Astrocyte (in vitro differentiated cells and primary cell): Measurements from ENCODE around the gene ABCG8. TPM values are rescaled to one million over a fixed set of nuclear protein-coding genes. Genes with fewer than 3 reads are reported as not detected.

Experiments used
- DNase-seq: peaks from one replicate; pipeline ENCODE4 v3.0.0-alpha.2; 2010; ENCODE audit warnings: low read depth
- FAIRE-seq: peaks from 2 replicates; lab custom pipeline; 2011; peaks lifted over from hg19 to GRCh38; lab: Jason Lieb, UNC
- H2AFZ ChIP-seq: 2 replicates; pipeline ENCODE4 v1.6.0; 2012; ENCODE audit warnings: low read depth, low read length, inconsistent platforms
- H3K27ac ChIP-seq: 2 replicates; pipeline ENCODE4 v1.5.1; 2011; ENCODE audit warnings: low read depth, low read length, inconsistent platforms
- H3K27me3 ChIP-seq: 2 replicates; pipeline ENCODE4 v1.6.0; 2011; ENCODE audit warnings: low read length, inconsistent platforms; ENCODE audit not compliant: insufficient read depth
- H3K36me3 ChIP-seq: 2 replicates; pipeline ENCODE4 v1.5.1; 2011; ENCODE audit warnings: low read length, inconsistent platforms; ENCODE audit not compliant: insufficient read depth
- H3K4me1 ChIP-seq: 2 replicates; pipeline ENCODE4 v1.5.1; 2011; ENCODE audit warnings: low read length, inconsistent platforms; ENCODE audit not compliant: insufficient read depth
- H3K4me2 ChIP-seq: 2 replicates; pipeline ENCODE4 v1.6.0; 2012; ENCODE audit warnings: low read length, inconsistent platforms
- H3K4me3 ChIP-seq: 2 replicates; pipeline ENCODE4 v1.5.1; 2011; ENCODE audit warnings: low read depth, mild to moderate bottlenecking, low read length, inconsistent platforms; ENCODE audit not compliant: insufficient read depth
- H3K79me2 ChIP-seq: 2 replicates; pipeline ENCODE4 v1.6.0; 2012; ENCODE audit warnings: mild to moderate bottlenecking, low read length, inconsistent platforms; ENCODE audit not compliant: insufficient read depth
- H3K9ac ChIP-seq: 2 replicates; pipeline ENCODE4 v1.6.0; 2012; ENCODE audit warnings: mild to moderate bottlenecking, low read length, inconsistent platforms
- H3K9me3 ChIP-seq: 2 replicates; pipeline ENCODE4 v1.5.1; 2012; ENCODE audit warnings: low read depth, mild to moderate bottlenecking, low read length, inconsistent platforms; ENCODE audit not compliant: insufficient read depth
- H4K20me1 ChIP-seq: 2 replicates; pipeline ENCODE4 v1.6.0; 2012; ENCODE audit warnings: low read length, inconsistent platforms; ENCODE audit not compliant: insufficient read depth
- H3K27ac Mint-ChIP-seq: one replicate; pipeline ENCODE4 v1.8.0; 2021; ENCODE audit warnings: mild to moderate bottlenecking, mixed read lengths; ENCODE audit not compliant: unreplicated experiment
- H3K27me3 Mint-ChIP-seq: one replicate; pipeline ENCODE4 v1.8.0; 2021; ENCODE audit warnings: low read depth, mixed read lengths; ENCODE audit not compliant: unreplicated experiment
- H3K36me3 Mint-ChIP-seq: one replicate; pipeline ENCODE4 v1.8.0; 2021; ENCODE audit warnings: low read depth, mixed read lengths; ENCODE audit not compliant: unreplicated experiment
- H3K4me1 Mint-ChIP-seq: one replicate; pipeline ENCODE4 v1.8.0; 2021; ENCODE audit warnings: low read depth, mixed read lengths; ENCODE audit not compliant: unreplicated experiment
- H3K4me3 Mint-ChIP-seq: one replicate; pipeline ENCODE4 v1.8.0; 2021; ENCODE audit warnings: mild to moderate bottlenecking, moderate library complexity, mixed read lengths; ENCODE audit not compliant: unreplicated experiment
- H3K9me3 Mint-ChIP-seq: one replicate; pipeline ENCODE4 v1.8.0; 2021; ENCODE audit warnings: mild to moderate bottlenecking, mixed read lengths; ENCODE audit not compliant: unreplicated experiment
- CTCF ChIP-seq: IDR thresholded peaks from 2 replicates; pipeline ENCODE4 v1.5.1; 2011; ENCODE audit warnings: low read depth, mild to moderate bottlenecking, inconsistent platforms, low read length, moderate library complexity; ENCODE audit not compliant: insufficient read depth
- EZH2 ChIP-seq: IDR thresholded peaks from 2 replicates; pipeline ENCODE4 v1.6.1; 2012; ENCODE audit warnings: mild to moderate bottlenecking, low read length, inconsistent platforms; ENCODE audit not compliant: insufficient read depth
- total RNA-seq: library from RNA; stranded (reverse); gene quantifications from 2 replicates; pipeline ENCODE4 v1.2.1, GENCODE V29; 2021

The ABCG8 gene
- total RNA-seq, 1 donor from 2014 or later, result not detected

- Mint-ChIP-seq H3K9me3 (no peaks in the 10 kb centered on the region), H3K4me1 (no peaks in the 10 kb centered on the region), H3K27me3 (no peaks in the 10 kb centered on the region), H3K36me3 (no peaks in the 10 kb centered on the region), H3K4me3 (no peak overlapping the region), H3K27ac (no peak overlapping the region)
- no peak overlapping the region for H3K9ac ChIP-seq
- TF ChIP-seq CTCF (no peak), EZH2 (no peak)
- no peaks in the 10 kb centered on the region for H4K20me1 ChIP-seq
- DNase-seq (no peak), FAIRE-seq (no peak)
- no peaks in the 10 kb centered on the region for H3K27me3 ChIP-seq
- H3K9me3 ChIP-seq, result no peaks in the 10 kb centered on the region
- no peaks in the 10 kb centered on the region for H3K4me1 ChIP-seq
- no peak overlapping the region for H2AFZ ChIP-seq
- H3K36me3 ChIP-seq, result no peaks in the 10 kb centered on the region
- no peak overlapping the region for H3K4me3 ChIP-seq
- H3K27ac ChIP-seq, result no peak overlapping the region
- H3K4me2 ChIP-seq, result no peak overlapping the region
- H3K79me2 ChIP-seq, result no peaks in the 10 kb centered on the region
Observed at GRCh38 chr2:43812006-43812405, 26.8 kb upstream of the ABCG8 start.

- no peak overlapping the region for H3K4me2 ChIP-seq
- H3K27ac ChIP-seq, result no peak overlapping the region
- H3K9me3 ChIP-seq, result no peaks in the 10 kb centered on the region
- H3K9ac ChIP-seq, result no peak overlapping the region
- H3K36me3 ChIP-seq, result no peaks in the 10 kb centered on the region
- H3K79me2 ChIP-seq, result no peaks in the 10 kb centered on the region
- FAIRE-seq, result no peak
- no peak overlapping the region for H3K4me3 ChIP-seq
- no peaks in the 10 kb centered on the region for H4K20me1 ChIP-seq
- no peak for DNase-seq
- no peak overlapping the region for H3K27ac Mint-ChIP-seq
- H3K27me3 ChIP-seq, result no peaks in the 10 kb centered on the region
- H3K4me1 Mint-ChIP-seq, result no peaks in the 10 kb centered on the region
- H3K4me3 Mint-ChIP-seq, result no peak overlapping the region
- no peak overlapping the region for H2AFZ ChIP-seq
- H3K36me3 Mint-ChIP-seq, result no peaks in the 10 kb centered on the region
- no peak for TF ChIP-seq EZH2
- TF ChIP-seq CTCF, result no peak
- H3K27me3 Mint-ChIP-seq, result no peaks in the 10 kb centered on the region
- no peaks in the 10 kb centered on the region for H3K9me3 Mint-ChIP-seq
- H3K4me1 ChIP-seq, result no peaks in the 10 kb centered on the region
Observed at GRCh38 chr2:43812947-43813346, 25.8 kb upstream of the ABCG8 start.

GRCh38 chr2:43814711-43815110 lies 24.1 kb upstream of the ABCG8 start:
- H3K4me1 ChIP-seq, result no peaks in the 10 kb centered on the region
- no peak overlapping the region for H3K4me2 ChIP-seq
- H3K9me3 ChIP-seq, result no peaks in the 10 kb centered on the region
- no peaks in the 10 kb centered on the region for H3K27me3 Mint-ChIP-seq
- H3K36me3 ChIP-seq, result no peaks in the 10 kb centered on the region
- H3K27ac Mint-ChIP-seq, result no peak overlapping the region
- no peak overlapping the region for H3K9ac ChIP-seq
- no peak overlapping the region for H2AFZ ChIP-seq
- no peaks in the 10 kb centered on the region for H3K79me2 ChIP-seq
- TF ChIP-seq CTCF, result no peak
- TF ChIP-seq EZH2, result no peak
- FAIRE-seq, result no peak
- no peaks in the 10 kb centered on the region for H4K20me1 ChIP-seq
- no peaks in the 10 kb centered on the region for H3K9me3 Mint-ChIP-seq
- no peak for DNase-seq
- no peaks in the 10 kb centered on the region for H3K36me3 Mint-ChIP-seq
- no peaks in the 10 kb centered on the region for H3K27me3 ChIP-seq
- no peak overlapping the region for H3K4me3 ChIP-seq
- H3K27ac ChIP-seq, result no peak overlapping the region
- H3K4me3 Mint-ChIP-seq, result no peak overlapping the region
- peaks cover 3% of the 10 kb centered on the region for H3K4me1 Mint-ChIP-seq
